K562 (cell line): ENCODE data around the gene KIAA1210. TPM values are rescaled to one million over a fixed set of nuclear protein-coding genes. Genes with fewer than 3 reads are reported as not detected.

Experiments used
- CREB1 ChIP-seq, 2 experiments: sonication (generic) in 1 of 2; formaldehyde crosslinking in 1 of 2; IDR thresholded peaks; 2 replicates each; pipeline versions ENCODE4 v1.6.1 to v1.8.0; 2012 to 2022; ENCODE audit warnings: inconsistent platforms in 1 of 2, mild to moderate bottlenecking in 1 of 2, missing genetic modification reagents in 1 of 2, moderate library complexity in 1 of 2
- CSDE1 ChIP-seq, 2 experiments: fragments of 450-650 bp; IDR thresholded peaks; 2 replicates each; pipeline ENCODE4 v1.6.1; 2016; ENCODE audit warnings: mild to moderate bottlenecking in 1 of 2
- NRF1 ChIP-seq, 2 experiments: fragments of 450-650 bp; IDR thresholded peaks in 1 of 2; conservative IDR thresholded peaks in 1 of 2; 2 replicates each; pipeline ENCODE4 v1.6.1; 2014; ENCODE audit warnings: mild to moderate bottlenecking in 2 of 2
- ZNF143 ChIP-seq: sonication (generic); formaldehyde crosslinking; IDR thresholded peaks from 2 replicates; pipeline ENCODE4 v1.9.0; 2022; ENCODE audit warnings: mild to moderate bottlenecking, missing genetic modification reagents
- polyA plus RNA-seq, 8 experiments: library from polyadenylated mRNA; depleted of rRNA in 4 of 8; stranded (reverse) in 5 of 8; unstranded in 3 of 8; fragments of >200 nt; fragmentation: Nextera tagmentation in 2 of 8; fragmentation: Illumina TruSeq in 1 of 8; extraction: Ambion mirVana in 2 of 8; extraction: Trizol in 1 of 8; gene quantifications; 2 replicates each; pipeline versions ENCODE4 v1.2.1 to v1.2.3, GENCODE V29; 2011 to 2014; ENCODE audit warnings: inconsistent platforms in 1 of 8, missing spikeins in 1 of 8
- total RNA-seq, 7 experiments: library from RNA; depleted of rRNA in 6 of 7; stranded (reverse); fragments of >200 nt in 6 of 7; fragmentation: Illumina TruSeq in 2 of 7; extraction: Trizol in 2 of 7; gene quantifications; 2 replicates each; pipeline versions ENCODE4 v1.2.1 to v1.2.3, GENCODE V29; 2011 to 2021; ENCODE audit warnings: low replicate concordance in 1 of 7
- TF ChIP-seq, protein P1 (sequence below): sonication (generic); formaldehyde crosslinking; IDR thresholded peaks from 2 replicates; pipeline ENCODE4 v1.8.0; 2022; ENCODE audit warnings: mild to moderate bottlenecking, low read depth, missing genetic modification reagents
- TF ChIP-seq, protein P2 (sequence below): sonication (generic); IDR thresholded peaks from 2 replicates; pipeline ENCODE4 v1.6.1; 2016
- TF ChIP-seq, protein P3 (sequence below): sonication (generic); formaldehyde crosslinking; IDR thresholded peaks from 2 replicates; pipeline ENCODE4 v1.4.0; 2020; ENCODE audit warnings: mild to moderate bottlenecking, missing genetic modification reagents

KIAA1210 gene
- total and polyA plus RNA-seq, 9 of the 15 experiments (the other 6 are each of a cell fraction or from before 2014, with no cell fraction given) = not detected

DNA sequence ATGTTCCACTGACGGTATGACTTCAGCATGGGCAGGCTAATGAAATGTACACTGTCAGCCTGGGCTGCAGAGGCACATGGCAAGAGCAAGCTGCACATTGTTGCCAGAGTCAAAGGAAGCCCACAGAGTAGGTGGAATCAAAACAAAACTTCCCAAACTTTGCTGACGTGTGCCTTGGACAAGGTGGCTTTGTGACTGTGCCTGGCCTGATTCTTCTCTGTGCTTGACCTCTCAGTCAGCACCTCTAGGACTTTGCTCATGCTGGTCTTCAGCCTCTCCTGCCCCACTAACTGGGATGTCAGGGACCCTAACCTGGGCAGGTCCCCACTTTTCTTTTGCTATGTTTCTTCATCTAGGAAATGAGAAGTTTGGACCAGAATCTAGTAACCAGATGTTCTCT, 40.5 kb upstream of the KIAA1210 start (continued):
- TF ChIP-seq, protein P1, sequence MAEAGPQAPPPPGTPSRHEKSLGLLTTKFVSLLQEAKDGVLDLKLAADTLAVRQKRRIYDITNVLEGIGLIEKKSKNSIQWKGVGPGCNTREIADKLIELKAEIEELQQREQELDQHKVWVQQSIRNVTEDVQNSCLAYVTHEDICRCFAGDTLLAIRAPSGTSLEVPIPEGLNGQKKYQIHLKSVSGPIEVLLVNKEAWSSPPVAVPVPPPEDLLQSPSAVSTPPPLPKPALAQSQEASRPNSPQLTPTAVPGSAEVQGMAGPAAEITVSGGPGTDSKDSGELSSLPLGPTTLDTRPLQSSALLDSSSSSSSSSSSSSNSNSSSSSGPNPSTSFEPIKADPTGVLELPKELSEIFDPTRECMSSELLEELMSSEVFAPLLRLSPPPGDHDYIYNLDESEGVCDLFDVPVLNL = no peak
- no peak for TF ChIP-seq CSDE1 (IDR thresholded peaks at IDR 0.05)
- no peak for TF ChIP-seq CREB1 (IDR thresholded peaks at IDR 0.05)
- TF ChIP-seq CREB1 (CRISPR knock-in tag; IDR thresholded peaks at IDR 0.05) = no peak
- TF ChIP-seq, protein P2, sequence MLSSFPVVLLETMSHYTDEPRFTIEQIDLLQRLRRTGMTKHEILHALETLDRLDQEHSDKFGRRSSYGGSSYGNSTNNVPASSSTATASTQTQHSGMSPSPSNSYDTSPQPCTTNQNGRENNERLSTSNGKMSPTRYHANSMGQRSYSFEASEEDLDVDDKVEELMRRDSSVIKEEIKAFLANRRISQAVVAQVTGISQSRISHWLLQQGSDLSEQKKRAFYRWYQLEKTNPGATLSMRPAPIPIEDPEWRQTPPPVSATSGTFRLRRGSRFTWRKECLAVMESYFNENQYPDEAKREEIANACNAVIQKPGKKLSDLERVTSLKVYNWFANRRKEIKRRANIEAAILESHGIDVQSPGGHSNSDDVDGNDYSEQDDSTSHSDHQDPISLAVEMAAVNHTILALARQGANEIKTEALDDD = no peak
- TF ChIP-seq, protein P3, sequence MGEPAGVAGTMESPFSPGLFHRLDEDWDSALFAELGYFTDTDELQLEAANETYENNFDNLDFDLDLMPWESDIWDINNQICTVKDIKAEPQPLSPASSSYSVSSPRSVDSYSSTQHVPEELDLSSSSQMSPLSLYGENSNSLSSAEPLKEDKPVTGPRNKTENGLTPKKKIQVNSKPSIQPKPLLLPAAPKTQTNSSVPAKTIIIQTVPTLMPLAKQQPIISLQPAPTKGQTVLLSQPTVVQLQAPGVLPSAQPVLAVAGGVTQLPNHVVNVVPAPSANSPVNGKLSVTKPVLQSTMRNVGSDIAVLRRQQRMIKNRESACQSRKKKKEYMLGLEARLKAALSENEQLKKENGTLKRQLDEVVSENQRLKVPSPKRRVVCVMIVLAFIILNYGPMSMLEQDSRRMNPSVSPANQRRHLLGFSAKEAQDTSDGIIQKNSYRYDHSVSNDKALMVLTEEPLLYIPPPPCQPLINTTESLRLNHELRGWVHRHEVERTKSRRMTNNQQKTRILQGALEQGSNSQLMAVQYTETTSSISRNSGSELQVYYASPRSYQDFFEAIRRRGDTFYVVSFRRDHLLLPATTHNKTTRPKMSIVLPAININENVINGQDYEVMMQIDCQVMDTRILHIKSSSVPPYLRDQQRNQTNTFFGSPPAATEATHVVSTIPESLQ (CRISPR knock-in tag) = no peak
- TF ChIP-seq ZNF143 (CRISPR knock-in tag) = no peak
- TF ChIP-seq NRF1 (conservative IDR thresholded peaks at IDR 0.05 in 1 of 2, IDR thresholded peaks at IDR 0.05 in 1 of 2) = no peak
